Neural crest cell (in vitro differentiated cells): Measurements from ENCODE around the gene CSNK1G2. TPM values are rescaled to one million over a fixed set of nuclear protein-coding genes. Genes with fewer than 3 reads are reported as not detected.

Source experiments
- DNase-seq: peaks from one replicate; pipeline ENCODE4 v3.0.0; 2021; ENCODE audit warnings: low read depth, mixed read lengths, low spot score
- H3K27ac Mint-ChIP-seq: one replicate; pipeline ENCODE4 v1.8.0; 2021; ENCODE audit warnings: mild to moderate bottlenecking, mixed read lengths; ENCODE audit not compliant: unreplicated experiment
- H3K27me3 Mint-ChIP-seq: 2 replicates; pipeline ENCODE4 v1.8.0; 2021; ENCODE audit warnings: low read depth, mild to moderate bottlenecking, mixed read lengths
- H3K36me3 Mint-ChIP-seq: 2 replicates; pipeline ENCODE4 v1.8.0; 2021; ENCODE audit warnings: low read depth, mild to moderate bottlenecking, mixed read lengths
- H3K4me1 Mint-ChIP-seq: 2 replicates; pipeline ENCODE4 v1.8.0; 2021; ENCODE audit warnings: mixed read lengths
- H3K4me3 Mint-ChIP-seq: one replicate; pipeline ENCODE4 v1.8.0; 2021; ENCODE audit warnings: mild to moderate bottlenecking, mixed read lengths
- H3K9me3 Mint-ChIP-seq: 2 replicates; pipeline ENCODE4 v1.8.0; 2021; ENCODE audit warnings: mixed read lengths
- total RNA-seq: library from RNA; stranded (reverse); gene quantifications from 2 replicates; pipeline ENCODE4 v1.2.1, GENCODE V29; 2021
- TF ChIP-seq, protein P1 (sequence below): fragments of 200-600 bp; sonication (generic); conservative IDR thresholded peaks from 2 replicates; pipeline ENCODE4 v1.5.0; 2021; ENCODE audit warnings: antibody characterized with exemption, mild to moderate bottlenecking

Gene CSNK1G2
- total RNA-seq, 1 donor from 2014 or later = 133 TPM

- no peak for DNase-seq
- H3K4me3 Mint-ChIP-seq = no peak overlapping the region
- H3K27me3 Mint-ChIP-seq = no peaks in the 10 kb centered on the region
- H3K27ac Mint-ChIP-seq = no peak overlapping the region
- no peaks in the 10 kb centered on the region for H3K9me3 Mint-ChIP-seq
- H3K36me3 Mint-ChIP-seq = no peaks in the 10 kb centered on the region
- H3K4me1 Mint-ChIP-seq = peaks cover 3% of the 10 kb centered on the region
- TF ChIP-seq, protein P1, sequence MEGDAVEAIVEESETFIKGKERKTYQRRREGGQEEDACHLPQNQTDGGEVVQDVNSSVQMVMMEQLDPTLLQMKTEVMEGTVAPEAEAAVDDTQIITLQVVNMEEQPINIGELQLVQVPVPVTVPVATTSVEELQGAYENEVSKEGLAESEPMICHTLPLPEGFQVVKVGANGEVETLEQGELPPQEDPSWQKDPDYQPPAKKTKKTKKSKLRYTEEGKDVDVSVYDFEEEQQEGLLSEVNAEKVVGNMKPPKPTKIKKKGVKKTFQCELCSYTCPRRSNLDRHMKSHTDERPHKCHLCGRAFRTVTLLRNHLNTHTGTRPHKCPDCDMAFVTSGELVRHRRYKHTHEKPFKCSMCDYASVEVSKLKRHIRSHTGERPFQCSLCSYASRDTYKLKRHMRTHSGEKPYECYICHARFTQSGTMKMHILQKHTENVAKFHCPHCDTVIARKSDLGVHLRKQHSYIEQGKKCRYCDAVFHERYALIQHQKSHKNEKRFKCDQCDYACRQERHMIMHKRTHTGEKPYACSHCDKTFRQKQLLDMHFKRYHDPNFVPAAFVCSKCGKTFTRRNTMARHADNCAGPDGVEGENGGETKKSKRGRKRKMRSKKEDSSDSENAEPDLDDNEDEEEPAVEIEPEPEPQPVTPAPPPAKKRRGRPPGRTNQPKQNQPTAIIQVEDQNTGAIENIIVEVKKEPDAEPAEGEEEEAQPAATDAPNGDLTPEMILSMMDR = no peak
Observed at GRCh38 chr19:1952635-1953034, 11.7 kb downstream of the CSNK1G2 start.

DNA sequence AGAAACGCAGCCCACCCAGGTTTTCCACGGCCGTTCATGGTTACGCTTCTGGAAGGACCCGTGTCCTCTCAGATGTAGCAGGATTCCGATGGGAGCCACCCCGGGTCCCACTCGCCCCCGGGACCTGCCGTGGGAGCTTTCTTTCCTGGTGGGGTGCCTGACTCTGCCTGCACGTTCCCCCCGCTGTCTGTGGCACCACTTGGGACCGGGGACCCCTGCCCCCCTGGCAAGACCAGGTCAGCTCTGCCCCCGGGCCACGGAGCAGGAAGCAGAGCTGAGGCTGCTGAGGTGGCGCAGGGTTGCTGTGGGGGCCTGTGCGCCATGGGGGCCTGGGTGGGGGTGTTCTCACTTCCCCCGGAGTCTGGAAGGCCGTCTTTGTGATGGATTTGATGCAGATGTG is 12.1 kb downstream of the CSNK1G2 start:
- peaks cover 3% of the 10 kb centered on the region for H3K4me1 Mint-ChIP-seq
- no peaks in the 10 kb centered on the region for H3K9me3 Mint-ChIP-seq
- no peaks in the 10 kb centered on the region for H3K27me3 Mint-ChIP-seq
- no peak overlapping the region for H3K27ac Mint-ChIP-seq
- H3K4me3 Mint-ChIP-seq = no peak overlapping the region
- no peaks in the 10 kb centered on the region for H3K36me3 Mint-ChIP-seq
- DNase-seq = no peak
- TF ChIP-seq, protein P1 = no peak

DNA sequence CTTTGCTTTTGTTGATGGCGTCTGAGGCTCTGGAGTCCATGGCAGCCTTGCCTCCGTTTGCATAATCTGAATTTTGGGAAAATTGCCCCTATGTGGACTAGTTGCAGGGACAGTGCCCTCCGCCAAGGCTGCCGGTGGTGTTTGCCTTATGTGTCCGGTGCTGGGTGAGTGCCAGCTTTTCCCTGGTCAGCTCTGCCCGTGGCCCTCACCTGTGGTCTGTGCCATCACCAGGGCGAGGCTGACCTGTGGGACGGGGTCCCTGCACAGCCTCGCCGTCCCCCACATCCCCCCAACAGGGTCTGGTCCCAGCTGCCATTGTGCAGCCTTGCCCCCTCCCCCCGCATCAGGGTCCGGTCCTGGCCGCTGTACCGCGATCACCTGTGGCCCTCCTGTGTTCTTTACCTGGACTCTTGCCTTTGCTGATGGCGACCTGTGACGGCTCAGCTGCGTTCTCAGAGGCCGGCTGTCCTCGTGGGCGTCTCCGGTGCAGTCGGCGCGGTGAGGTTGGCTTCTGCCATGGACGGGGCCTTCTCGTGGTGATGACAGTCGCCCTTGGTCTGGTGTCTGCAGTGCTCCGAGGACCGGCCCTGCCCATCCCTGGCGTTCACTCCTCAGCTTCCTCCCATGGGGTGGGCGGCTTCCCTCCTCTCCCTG is 12.6 kb downstream of the CSNK1G2 start:
- Mint-ChIP-seq H3K36me3 (no peaks in the 10 kb centered on the region), H3K4me1 (peaks cover 1% of the 10 kb centered on the region), H3K9me3 (no peaks in the 10 kb centered on the region), H3K4me3 (no peak overlapping the region), H3K27me3 (no peaks in the 10 kb centered on the region), H3K27ac (peak overlapping the region; percentile 35)
- DNase-seq = no peak
- TF ChIP-seq, protein P1 = no peak

- Mint-ChIP-seq H3K4me1 (no peaks in the 10 kb centered on the region), H3K4me3 (no peak overlapping the region), H3K27ac (no peak overlapping the region), H3K36me3 (no peaks in the 10 kb centered on the region), H3K27me3 (no peaks in the 10 kb centered on the region), H3K9me3 (no peaks in the 10 kb centered on the region)
- DNase-seq = no peak
- TF ChIP-seq, protein P1 = no peak
Observed at GRCh38 chr19:1954532-1954933, 13.6 kb downstream of the CSNK1G2 start.

- H3K27me3 Mint-ChIP-seq = no peaks in the 10 kb centered on the region
- no peak overlapping the region for H3K27ac Mint-ChIP-seq
- DNase-seq = no peak
- H3K9me3 Mint-ChIP-seq = no peaks in the 10 kb centered on the region
- TF ChIP-seq, protein P1 = no peak
- H3K4me3 Mint-ChIP-seq = no peak overlapping the region
- no peaks in the 10 kb centered on the region for H3K36me3 Mint-ChIP-seq
- no peaks in the 10 kb centered on the region for H3K4me1 Mint-ChIP-seq
Observed at GRCh38 chr19:1955171-1956121, 14.5 kb downstream of the CSNK1G2 start.
